Measurements from ENCODE around the gene HSF2. TPM values are rescaled to one million over a fixed set of nuclear protein-coding genes. Genes with fewer than 3 reads are reported as not detected.

The HSF2 gene
- polyA plus RNA-seq, 2 of the 4 experiments (the other 2 are of a cell fraction), result 9.2 to 25.9 TPM

- CTCF ChIA-PET, result interaction anchor here (0.6 to 1.5 kb wide), 2 partner anchors 144 to 145 kb away, joined by 3 to 6 read pairs; no protein-coding TSS in a partner anchor
- ATAC-seq, result no peak
- TF ChIP-seq RNF2 (IDR thresholded peaks at IDR 0.05; ENCODE audit: borderline replicate concordance, low read depth) (peak; percentile 69; the same call in 1 of the 2 replicates), EHF (CRISPR knock-in tag; IDR thresholded peaks at IDR 0.05) (no peak), CBX8 (IDR thresholded peaks at IDR 0.05) (peak; percentile 86)
These were observed 13.4 kb upstream of the HSF2 start for GRCh38 chr6:122385857-122386612.

GRCh38 chr6:122388945-122389344, 10.5 kb upstream of the HSF2 start:
- ATAC-seq, result no peak
- CTCF ChIA-PET, result no interaction called here
- no peak for TF ChIP-seq RCOR1 (IDR thresholded peaks at IDR 0.05; ENCODE audit: low read depth, low read length)
- 0 out of 2 replicates have a peak, but pooled peaks have one; percentile 16 for TF ChIP-seq RNF2 (IDR thresholded peaks at IDR 0.05; ENCODE audit: borderline replicate concordance, low read depth)
- no peak for TF ChIP-seq SREBF2 (IDR thresholded peaks at IDR 0.05)
- no peak for TF ChIP-seq CHD2 (IDR thresholded peaks at IDR 0.05; ENCODE audit: low read length, partially characterized antibody)
- no peak for TF ChIP-seq ELK1 (IDR thresholded peaks at IDR 0.05; ENCODE audit: low read depth, low read length)
- WGBS (ENCODE audit: missing lambda C conversion rate), result 59% methylated on average over 2 of the region's 2 CpGs
- no peaks in the 10 kb centered on the region for H3K4me1 ChIP-seq
- no peak overlapping the region for H3K4me3 ChIP-seq
- no peaks in the 10 kb centered on the region for H3K9me3 ChIP-seq
- DNase-seq (ENCODE audit: low read depth in 1 of 2, low spot score in 1 of 2), result no peak
- FAIRE-seq, result no peak
- H3K4me2 ChIP-seq, result no peak overlapping the region
- no peak overlapping the region for H3K27ac ChIP-seq
- POLR2A ChIA-PET, result no interaction called here

More at GRCh38 chr6:122385857-122386612, 13.4 kb upstream of the HSF2 start:
- no peak overlapping the region for H3K4me3 ChIP-seq
- no peak for DNase-seq (ENCODE audit: low read depth in 1 of 2, low spot score in 1 of 2)
- H3K9me3 ChIP-seq, result no peaks in the 10 kb centered on the region
- WGBS (ENCODE audit: missing lambda C conversion rate), result 20% methylated on average over 2 of the region's 3 CpGs
- POLR2A ChIA-PET, result no interaction called here
- H3K4me2 ChIP-seq, result no peak overlapping the region
- FAIRE-seq, result no peak
- no peaks in the 10 kb centered on the region for H3K4me1 ChIP-seq
- H3K27ac ChIP-seq, result no peak overlapping the region

GRCh38 chr6:122389704-122390372, 9.6 kb upstream of the HSF2 start:
- no peak overlapping the region for H3K4me2 ChIP-seq
- 54% methylated on average over 4 of the region's 4 CpGs for WGBS (ENCODE audit: missing lambda C conversion rate)
- ATAC-seq, result no peak
- H3K4me3 ChIP-seq, result no peak overlapping the region
- FAIRE-seq, result no peak
- H3K27ac ChIP-seq, result no peak overlapping the region
- ChIA-PET POLR2A (no interaction called here), CTCF (interaction anchor here (0.8 kb wide), 1 partner anchor 141 kb away, joined by 3 read pairs; no protein-coding TSS in a partner anchor)
- no peak for DNase-seq (ENCODE audit: low read depth in 1 of 2, low spot score in 1 of 2)
- no peaks in the 10 kb centered on the region for H3K4me1 ChIP-seq
- no peaks in the 10 kb centered on the region for H3K9me3 ChIP-seq
- TF ChIP-seq CBX8 (IDR thresholded peaks at IDR 0.05) (peak; percentile 24; the same call in 1 of the 2 replicates), CHD2 (IDR thresholded peaks at IDR 0.05; ENCODE audit: low read length, partially characterized antibody) (no peak), TFCP2L1 (CRISPR knock-in tag; IDR thresholded peaks at IDR 0.05) (no peak)

- ATAC-seq (no peak), DNase-seq (ENCODE audit: low read depth in 1 of 2, low spot score in 1 of 2) (no peak), FAIRE-seq (no peak)
- POLR2A ChIA-PET, result no interaction called here
- H3K4me3 ChIP-seq, result no peak overlapping the region
- H3K4me1 ChIP-seq, result no peaks in the 10 kb centered on the region
- CTCF ChIA-PET, result interaction anchor here (1.9 kb wide), 1 partner anchor 11 kb away, joined by 10 read pairs; no protein-coding TSS in a partner anchor
- no peaks in the 10 kb centered on the region for H3K9me3 ChIP-seq
- TF ChIP-seq HDAC2 (IDR thresholded peaks at IDR 0.05) (no peak), SMC3 (IDR thresholded peaks at IDR 0.05) (no peak), JUNB (IDR thresholded peaks at IDR 0.05) (no peak), SREBF2 (IDR thresholded peaks at IDR 0.05) (no peak), HOXB13 (CRISPR knock-in tag; IDR thresholded peaks at IDR 0.05; ENCODE audit: low read depth) (no peak), ZFP36 (IDR thresholded peaks at IDR 0.05; ENCODE audit: borderline replicate concordance, partially characterized antibody) (no peak), REST (IDR thresholded peaks at IDR 0.05) (no peak), USF2 (IDR thresholded peaks at IDR 0.05) (no peak), RARB (CRISPR knock-in tag; IDR thresholded peaks at IDR 0.05) (no peak), CHD2 (IDR thresholded peaks at IDR 0.05; ENCODE audit: low read length, partially characterized antibody) (no peak), GATA3 (IDR thresholded peaks at IDR 0.05; ENCODE audit: borderline replicate concordance) (no peak), FOSB (CRISPR knock-in tag; IDR thresholded peaks at IDR 0.05) (no peak), EP300 (IDR thresholded peaks at IDR 0.05) (no peak), PHF8 (IDR thresholded peaks at IDR 0.05; ENCODE audit: borderline replicate concordance, low read depth) (no peak), NR3C1 (IDR thresholded peaks at IDR 0.05) (no peak), EHF (CRISPR knock-in tag; IDR thresholded peaks at IDR 0.05) (no peak), CBX2 (IDR thresholded peaks at IDR 0.05; ENCODE audit: borderline replicate concordance, low read depth) (no peak)
- no peak overlapping the region for H3K4me2 ChIP-seq
- no peak overlapping the region for H3K27ac ChIP-seq
- WGBS (ENCODE audit: missing lambda C conversion rate), result 76% methylated on average over 6 of the region's 6 CpGs
These were observed 6.7 kb upstream of the HSF2 start for GRCh38 chr6:122392564-122393350.
